Testis (tissue), 3 donors: Measurements from ENCODE around the gene NR3C1. TPM values are rescaled to one million over a fixed set of nuclear protein-coding genes. Genes with fewer than 3 reads are reported as not detected.

Source experiments
- DNase-seq: peaks from one replicate; pipeline ENCODE4 v3.0.0-alpha.2; 2019
- H3K27ac ChIP-seq, 2 donors: fragments of 200-600 bp; sonication (generic); one replicate each; pipeline ENCODE4 v1.5.1; 2019
- H3K27me3 ChIP-seq: fragments of 200-600 bp; sonication (generic); one replicate; pipeline ENCODE4 v1.5.1; 2019
- H3K36me3 ChIP-seq: fragments of 200-600 bp; sonication (generic); one replicate; pipeline ENCODE4 v1.5.1; 2017; ENCODE audit warnings: low read depth; ENCODE audit errors: missing control alignments
- H3K4me1 ChIP-seq: fragments of 200-600 bp; sonication (generic); one replicate; pipeline ENCODE4 v1.5.1; 2019
- H3K4me3 ChIP-seq, 2 donors: fragments of 200-600 bp; sonication (generic); one replicate each; pipeline ENCODE4 v1.5.1; 2017 to 2019
- H3K9me3 ChIP-seq: fragments of 200-600 bp; sonication (generic); one replicate; pipeline ENCODE4 v1.5.1; 2017
- CTCF ChIP-seq, 3 experiments: fragments of 450-650 bp in 2 of 3; fragments of 200-600 bp in 1 of 3; sonication (generic) in 1 of 3; IDR thresholded peaks; one replicate each; pipeline ENCODE4 v1.5.1; 2016 to 2019; ENCODE audit warnings: antibody characterized with exemption in 3 of 3, mild to moderate bottlenecking in 2 of 3, moderate library complexity in 1 of 3
- POLR2A ChIP-seq: fragments of 450-650 bp; IDR thresholded peaks from one replicate; pipeline ENCODE4 v1.6.1; 2017; ENCODE audit warnings: antibody characterized with exemption, mild to moderate bottlenecking, moderate library complexity
- WGBS, 2 donors: methylation state at CpG; one replicate each; pipeline ENCODE4 v1.1.5; 2018; 5-methylcytosine and 5-hydroxymethylcytosine counted together
- intact Hi-C: fragments of 100-400 bp; cut with DNase I; formaldehyde crosslinking; loops from one replicate; pipeline ENCODE4 v1.15.1; 2023; ENCODE audit warnings: low total_unique reads
- polyA plus RNA-seq: library from polyadenylated mRNA; stranded (reverse); fragments of 350-450 nt; fragmentation: Illumina TruSeq; extraction: RNeasy Lipid Tissue Mini Kit (QIAGEN cat#74804); gene quantifications from one replicate; pipeline ENCODE4 v1.2.3, GENCODE V29; 2014; ENCODE audit warnings: low read depth, low replicate concordance; ENCODE audit not compliant: insufficient read depth
- total RNA-seq, 2 donors: library from RNA; depleted of rRNA; stranded (reverse); fragments of >200 nt; gene quantifications; one replicate each; pipeline ENCODE4 v1.2.3, GENCODE V29; 2016

The NR3C1 gene
- total and polyA plus RNA-seq, 3 donors from 2014 or later = 33.2 to 37.7 (median 34.3) TPM

GRCh38 chr5:143350751-143351602, 52.5 kb downstream of the NR3C1 start:
- H3K4me1 ChIP-seq = peaks cover 16% of the 10 kb centered on the region
- DNase-seq = no peak
- WGBS, 2 donors = 87 to 90% methylated on average over 3 of the region's 3 CpGs
- no peaks in the 10 kb centered on the region for H3K36me3 ChIP-seq
- no peak for TF ChIP-seq CTCF (IDR thresholded peaks at IDR 0.05)
- no peak for TF ChIP-seq POLR2A
- no peaks in the 10 kb centered on the region for H3K9me3 ChIP-seq
- H3K4me3 ChIP-seq = no peak overlapping the region
- intact Hi-C loops = no loop called here
- no peak overlapping the region for H3K27ac ChIP-seq
- H3K27me3 ChIP-seq = no peaks in the 10 kb centered on the region

GRCh38 chr5:143350341-143350740, 53.1 kb downstream of the NR3C1 start:
- peaks cover 10% of the 10 kb centered on the region for H3K4me1 ChIP-seq
- H3K27ac ChIP-seq = no peak overlapping the region
- H3K4me3 ChIP-seq = no peak overlapping the region
- no peaks in the 10 kb centered on the region for H3K36me3 ChIP-seq
- TF ChIP-seq POLR2A (no peak), CTCF (IDR thresholded peaks at IDR 0.05) (no peak)
- intact Hi-C loops = no loop called here
- no peaks in the 10 kb centered on the region for H3K27me3 ChIP-seq
- H3K9me3 ChIP-seq = no peaks in the 10 kb centered on the region
- no peak for DNase-seq
- 88 to 97% methylated on average over 1 of the region's 1 CpG for WGBS, 2 donors

GRCh38 chr5:143349177-143349576, 54.3 kb downstream of the NR3C1 start:
- H3K27ac ChIP-seq = no peak overlapping the region
- intact Hi-C loops = no loop called here
- no peaks in the 10 kb centered on the region for H3K9me3 ChIP-seq
- no peaks in the 10 kb centered on the region for H3K36me3 ChIP-seq
- no peaks in the 10 kb centered on the region for H3K27me3 ChIP-seq
- DNase-seq = no peak
- H3K4me1 ChIP-seq = peaks cover 4% of the 10 kb centered on the region
- no peak overlapping the region for H3K4me3 ChIP-seq
- TF ChIP-seq POLR2A (no peak), CTCF (IDR thresholded peaks at IDR 0.05) (no peak)

GRCh38 chr5:143347698-143348344, 55.7 kb downstream of the NR3C1 start:
- intact Hi-C loops = no loop called here
- no peak overlapping the region for H3K4me3 ChIP-seq
- DNase-seq = no peak
- TF ChIP-seq POLR2A (no peak), CTCF (IDR thresholded peaks at IDR 0.05) (no peak)
- WGBS, 2 donors = 66 to 70% methylated on average over 3 of the region's 3 CpGs
- H3K27ac ChIP-seq = no peak overlapping the region
- H3K4me1 ChIP-seq = peaks cover 1% of the 10 kb centered on the region
- H3K9me3 ChIP-seq = no peaks in the 10 kb centered on the region
- no peaks in the 10 kb centered on the region for H3K27me3 ChIP-seq
- no peaks in the 10 kb centered on the region for H3K36me3 ChIP-seq
